BE2C (cell line): ENCODE data around the gene NLGN1.
A peak's percentile ranks its signal among the peaks of the same experiment; 100 is the strongest.

Source experiments
- DNase-seq: peaks from one replicate; pipeline ENCODE4 v3.0.0-alpha.2; 2020
- H3K27me3 ChIP-seq: fragments of 250-450 bp; sonication (Bioruptor Pico); 2 replicates; pipeline ENCODE4 v1.5.1; 2020; ENCODE audit warnings: mild to moderate bottlenecking
- H3K36me3 ChIP-seq: fragments of 250-450 bp; sonication (Bioruptor Pico); 2 replicates; pipeline ENCODE4 v1.5.1; 2020; ENCODE audit warnings: mild to moderate bottlenecking
- H3K4me1 ChIP-seq: fragments of 250-450 bp; sonication (Bioruptor Pico); 2 replicates; pipeline ENCODE4 v1.5.1; 2020
- H3K4me3 ChIP-seq: 2 replicates; pipeline ENCODE4 v1.5.1; 2011; ENCODE audit warnings: low read depth, low read length
- H3K9me3 ChIP-seq: fragments of 250-450 bp; sonication (Bioruptor Pico); 2 replicates; pipeline ENCODE4 v1.5.1; 2020
- CTCF ChIP-seq: IDR thresholded peaks from 2 replicates; pipeline ENCODE4 v1.5.1; 2012; ENCODE audit warnings: mild to moderate bottlenecking, low read depth, low read length

The NLGN1 gene

GRCh38 chr3:173395073-173395411, 2.5 kb upstream of the NLGN1 start:
- peaks cover 65% of the 10 kb centered on the region for H3K27me3 ChIP-seq
- peak overlapping the region; percentile 61 for H3K4me3 ChIP-seq
- H3K9me3 ChIP-seq, result no peaks in the 10 kb centered on the region
- H3K36me3 ChIP-seq, result no peaks in the 10 kb centered on the region
- DNase-seq, result no peak
- no peaks in the 10 kb centered on the region for H3K4me1 ChIP-seq
- no peak for TF ChIP-seq CTCF

GRCh38 chr3:173395412-173396181, 1.9 kb upstream of the NLGN1 start:
- no peaks in the 10 kb centered on the region for H3K9me3 ChIP-seq
- no peak for TF ChIP-seq CTCF
- no peaks in the 10 kb centered on the region for H3K36me3 ChIP-seq
- peak; percentile 74 for DNase-seq
- peaks cover 65% of the 10 kb centered on the region for H3K27me3 ChIP-seq
- no peaks in the 10 kb centered on the region for H3K4me1 ChIP-seq
- peak overlapping the region; percentile 61 for H3K4me3 ChIP-seq

- no peak for DNase-seq
- Histone ChIP-seq H3K9me3 (no peaks in the 10 kb centered on the region), H3K36me3 (no peaks in the 10 kb centered on the region), H3K4me3 (peak overlapping the region; percentile 61), H3K4me1 (no peaks in the 10 kb centered on the region), H3K27me3 (peaks cover 65% of the 10 kb centered on the region)
- TF ChIP-seq CTCF, result no peak
These were observed 1.1 kb upstream of the NLGN1 start for GRCh38 chr3:173396191-173397041.

- no peaks in the 10 kb centered on the region for H3K36me3 ChIP-seq
These were observed 551 bp downstream of the NLGN1 start for GRCh38 chr3:173398111-173398479.

GRCh38 chr3:173399044-173399443, 1.5 kb downstream of the NLGN1 start:
- no peak overlapping the region for H3K4me3 ChIP-seq
- no peaks in the 10 kb centered on the region for H3K9me3 ChIP-seq
- no peak for DNase-seq
- peaks cover 53% of the 10 kb centered on the region for H3K27me3 ChIP-seq
- H3K36me3 ChIP-seq, result no peaks in the 10 kb centered on the region
- no peak for TF ChIP-seq CTCF
- H3K4me1 ChIP-seq, result no peaks in the 10 kb centered on the region

More at GRCh38 chr3:173398111-173398479, 551 bp downstream of the NLGN1 start:
- peaks cover 58% of the 10 kb centered on the region for H3K27me3 ChIP-seq
- H3K4me1 ChIP-seq, result no peaks in the 10 kb centered on the region
- no peak for DNase-seq
- H3K9me3 ChIP-seq, result no peaks in the 10 kb centered on the region
- TF ChIP-seq CTCF, result no peak
- H3K4me3 ChIP-seq, result peak overlapping the region; percentile 17; the same call in 1 of the 2 replicates

GRCh38 chr3:173401369-173401768, 3.8 kb downstream of the NLGN1 start:
- H3K27me3 ChIP-seq, result peaks cover 31% of the 10 kb centered on the region
- no peak for TF ChIP-seq CTCF
- no peak overlapping the region for H3K4me3 ChIP-seq
- DNase-seq, result no peak
- no peaks in the 10 kb centered on the region for H3K4me1 ChIP-seq
- H3K9me3 ChIP-seq, result no peaks in the 10 kb centered on the region
- H3K36me3 ChIP-seq, result no peaks in the 10 kb centered on the region
